HEK293 (cell line): Measurements from ENCODE around the gene SLC35F6.

Experiments used
- CTCF ChIP-seq: fragments of 450-650 bp; formaldehyde crosslinking; IDR thresholded peaks from 2 replicates; pipeline ENCODE4 v1.5.1; 2016; ENCODE audit warnings: missing biosample characterization, missing genetic modification characterization
- GLI2 ChIP-seq: fragments of 450-650 bp; formaldehyde crosslinking; IDR thresholded peaks from 2 replicates; pipeline ENCODE4; 2017; ENCODE audit warnings: missing biosample characterization, missing genetic modification characterization, low read depth, borderline replicate concordance
- MEIS1 ChIP-seq: sonication (generic); formaldehyde crosslinking; IDR thresholded peaks from 2 replicates; pipeline ENCODE4 v1.8.1; 2022; ENCODE audit warnings: missing genetic modification reagents, mild to moderate bottlenecking, borderline replicate concordance
- MZF1 ChIP-seq: fragments of 450-650 bp; formaldehyde crosslinking; IDR thresholded peaks from 2 replicates; pipeline ENCODE4 v1.5.1; 2017; ENCODE audit warnings: missing biosample characterization, missing genetic modification characterization, borderline replicate concordance
- REPIN1 ChIP-seq: fragments of 450-650 bp; formaldehyde crosslinking; IDR thresholded peaks from 2 replicates; pipeline ENCODE4 v1.5.1; 2017; ENCODE audit warnings: missing biosample characterization, missing genetic modification characterization, low read depth
- TRIM28 ChIP-seq: IDR thresholded peaks from 2 replicates; pipeline ENCODE4 v1.6.1; 2011; ENCODE audit warnings: low read length, control low read depth, borderline replicate concordance
- ZBTB49 ChIP-seq: fragments of 450-650 bp; formaldehyde crosslinking; IDR thresholded peaks from 2 replicates; pipeline ENCODE4 v1.5.1; 2016; ENCODE audit warnings: missing biosample characterization, missing genetic modification characterization, low read depth
- ZFP3 ChIP-seq: fragments of 450-650 bp; formaldehyde crosslinking; IDR thresholded peaks from 2 replicates; pipeline ENCODE4 v1.5.1; 2016; ENCODE audit warnings: low read depth, missing biosample characterization, missing genetic modification characterization
- ZFP37 ChIP-seq: fragments of 450-650 bp; formaldehyde crosslinking; IDR thresholded peaks from 2 replicates; pipeline ENCODE4 v1.5.1; 2016; ENCODE audit warnings: missing biosample characterization, missing genetic modification characterization
- ZNF121 ChIP-seq: fragments of 450-650 bp; formaldehyde crosslinking; IDR thresholded peaks from 2 replicates; pipeline ENCODE4 v1.5.1; 2016; ENCODE audit warnings: missing biosample characterization, missing genetic modification characterization
- ZNF266 ChIP-seq: fragments of 450-650 bp; formaldehyde crosslinking; IDR thresholded peaks from 2 replicates; pipeline ENCODE4 v1.5.1; 2016; ENCODE audit warnings: missing biosample characterization, missing genetic modification characterization, low read depth
- ZNF350 ChIP-seq: fragments of 450-650 bp; formaldehyde crosslinking; IDR thresholded peaks from 2 replicates; pipeline ENCODE4 v1.5.0; 2017; ENCODE audit warnings: missing biosample characterization, mild to moderate bottlenecking, missing genetic modification characterization
- ZNF366 ChIP-seq: fragments of 450-650 bp; formaldehyde crosslinking; conservative IDR thresholded peaks from 2 replicates; pipeline ENCODE4 v1.5.1; 2016; ENCODE audit warnings: missing biosample characterization, missing genetic modification characterization
- ZNF629 ChIP-seq: fragments of 450-650 bp; formaldehyde crosslinking; IDR thresholded peaks from 2 replicates; pipeline ENCODE4 v1.5.1; 2017; ENCODE audit warnings: missing biosample characterization, missing genetic modification characterization

DNA sequence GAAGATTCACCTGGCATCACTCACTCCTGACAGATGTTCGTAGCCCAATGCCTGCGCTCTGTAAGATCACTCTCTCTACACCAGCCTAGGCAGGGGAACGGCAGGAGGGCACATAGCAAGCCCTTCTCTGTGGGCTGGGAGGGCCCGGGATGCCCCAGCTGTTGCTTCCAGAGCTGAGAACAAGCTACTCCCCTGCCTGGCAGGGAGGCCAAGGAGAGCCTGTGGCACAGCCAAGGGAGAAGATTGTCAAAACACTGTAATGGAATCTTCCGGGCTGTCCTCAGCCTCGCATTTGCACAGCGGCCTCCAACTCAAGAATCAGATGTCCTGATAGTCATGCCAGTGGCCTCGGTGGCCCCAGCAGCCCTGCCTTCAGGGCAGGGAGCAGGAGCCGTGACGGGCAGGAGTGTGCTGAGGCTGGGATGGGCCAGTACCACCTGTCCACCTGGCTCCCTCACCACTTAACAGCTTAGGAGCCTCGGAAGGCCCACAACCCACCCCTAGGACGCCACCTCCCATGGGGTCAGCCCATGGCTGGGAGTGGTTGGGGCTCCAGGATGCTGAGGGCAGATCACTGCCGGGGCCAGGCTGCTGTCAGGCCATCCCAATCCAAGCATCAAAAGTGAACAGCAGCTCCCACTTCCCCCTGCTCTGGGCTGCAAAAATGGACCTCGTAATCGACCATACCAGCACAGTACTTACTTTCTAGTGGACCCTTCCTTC, 21.9 kb upstream of the SLC35F6 start:
- no peak for TF ChIP-seq ZFP37 (tag by site-specific recombination)
- TF ChIP-seq CTCF (tag by site-specific recombination): no peak
- TF ChIP-seq MEIS1 (CRISPR knock-in tag): no peak
- TF ChIP-seq ZFP3: no peak
- no peak for TF ChIP-seq MZF1 (tag by site-specific recombination)
- TF ChIP-seq ZNF366: no peak
- no peak for TF ChIP-seq GLI2 (tag by site-specific recombination)
- TF ChIP-seq ZNF629 (tag by site-specific recombination): no peak
- no peak for TF ChIP-seq ZNF121 (tag by site-specific recombination)
- TF ChIP-seq ZNF350 (tag by site-specific recombination): no peak
- TF ChIP-seq ZBTB49 (tag by site-specific recombination): no peak
- TF ChIP-seq TRIM28: no peak
- TF ChIP-seq REPIN1 (tag by site-specific recombination): no peak
- no peak for TF ChIP-seq ZNF266 (tag by site-specific recombination)
